Measurements from ENCODE around the gene SETSIP. TPM values are rescaled to one million over a fixed set of nuclear protein-coding genes. Genes with fewer than 3 reads are reported as not detected.

Gene SETSIP
- total and polyA plus RNA-seq, 2 of the 8 experiments (the other 6 are each of a cell fraction or from before 2014, with no cell fraction given) = 0.14 TPM; not detected in 1

- TF ChIP-seq, protein P1, sequence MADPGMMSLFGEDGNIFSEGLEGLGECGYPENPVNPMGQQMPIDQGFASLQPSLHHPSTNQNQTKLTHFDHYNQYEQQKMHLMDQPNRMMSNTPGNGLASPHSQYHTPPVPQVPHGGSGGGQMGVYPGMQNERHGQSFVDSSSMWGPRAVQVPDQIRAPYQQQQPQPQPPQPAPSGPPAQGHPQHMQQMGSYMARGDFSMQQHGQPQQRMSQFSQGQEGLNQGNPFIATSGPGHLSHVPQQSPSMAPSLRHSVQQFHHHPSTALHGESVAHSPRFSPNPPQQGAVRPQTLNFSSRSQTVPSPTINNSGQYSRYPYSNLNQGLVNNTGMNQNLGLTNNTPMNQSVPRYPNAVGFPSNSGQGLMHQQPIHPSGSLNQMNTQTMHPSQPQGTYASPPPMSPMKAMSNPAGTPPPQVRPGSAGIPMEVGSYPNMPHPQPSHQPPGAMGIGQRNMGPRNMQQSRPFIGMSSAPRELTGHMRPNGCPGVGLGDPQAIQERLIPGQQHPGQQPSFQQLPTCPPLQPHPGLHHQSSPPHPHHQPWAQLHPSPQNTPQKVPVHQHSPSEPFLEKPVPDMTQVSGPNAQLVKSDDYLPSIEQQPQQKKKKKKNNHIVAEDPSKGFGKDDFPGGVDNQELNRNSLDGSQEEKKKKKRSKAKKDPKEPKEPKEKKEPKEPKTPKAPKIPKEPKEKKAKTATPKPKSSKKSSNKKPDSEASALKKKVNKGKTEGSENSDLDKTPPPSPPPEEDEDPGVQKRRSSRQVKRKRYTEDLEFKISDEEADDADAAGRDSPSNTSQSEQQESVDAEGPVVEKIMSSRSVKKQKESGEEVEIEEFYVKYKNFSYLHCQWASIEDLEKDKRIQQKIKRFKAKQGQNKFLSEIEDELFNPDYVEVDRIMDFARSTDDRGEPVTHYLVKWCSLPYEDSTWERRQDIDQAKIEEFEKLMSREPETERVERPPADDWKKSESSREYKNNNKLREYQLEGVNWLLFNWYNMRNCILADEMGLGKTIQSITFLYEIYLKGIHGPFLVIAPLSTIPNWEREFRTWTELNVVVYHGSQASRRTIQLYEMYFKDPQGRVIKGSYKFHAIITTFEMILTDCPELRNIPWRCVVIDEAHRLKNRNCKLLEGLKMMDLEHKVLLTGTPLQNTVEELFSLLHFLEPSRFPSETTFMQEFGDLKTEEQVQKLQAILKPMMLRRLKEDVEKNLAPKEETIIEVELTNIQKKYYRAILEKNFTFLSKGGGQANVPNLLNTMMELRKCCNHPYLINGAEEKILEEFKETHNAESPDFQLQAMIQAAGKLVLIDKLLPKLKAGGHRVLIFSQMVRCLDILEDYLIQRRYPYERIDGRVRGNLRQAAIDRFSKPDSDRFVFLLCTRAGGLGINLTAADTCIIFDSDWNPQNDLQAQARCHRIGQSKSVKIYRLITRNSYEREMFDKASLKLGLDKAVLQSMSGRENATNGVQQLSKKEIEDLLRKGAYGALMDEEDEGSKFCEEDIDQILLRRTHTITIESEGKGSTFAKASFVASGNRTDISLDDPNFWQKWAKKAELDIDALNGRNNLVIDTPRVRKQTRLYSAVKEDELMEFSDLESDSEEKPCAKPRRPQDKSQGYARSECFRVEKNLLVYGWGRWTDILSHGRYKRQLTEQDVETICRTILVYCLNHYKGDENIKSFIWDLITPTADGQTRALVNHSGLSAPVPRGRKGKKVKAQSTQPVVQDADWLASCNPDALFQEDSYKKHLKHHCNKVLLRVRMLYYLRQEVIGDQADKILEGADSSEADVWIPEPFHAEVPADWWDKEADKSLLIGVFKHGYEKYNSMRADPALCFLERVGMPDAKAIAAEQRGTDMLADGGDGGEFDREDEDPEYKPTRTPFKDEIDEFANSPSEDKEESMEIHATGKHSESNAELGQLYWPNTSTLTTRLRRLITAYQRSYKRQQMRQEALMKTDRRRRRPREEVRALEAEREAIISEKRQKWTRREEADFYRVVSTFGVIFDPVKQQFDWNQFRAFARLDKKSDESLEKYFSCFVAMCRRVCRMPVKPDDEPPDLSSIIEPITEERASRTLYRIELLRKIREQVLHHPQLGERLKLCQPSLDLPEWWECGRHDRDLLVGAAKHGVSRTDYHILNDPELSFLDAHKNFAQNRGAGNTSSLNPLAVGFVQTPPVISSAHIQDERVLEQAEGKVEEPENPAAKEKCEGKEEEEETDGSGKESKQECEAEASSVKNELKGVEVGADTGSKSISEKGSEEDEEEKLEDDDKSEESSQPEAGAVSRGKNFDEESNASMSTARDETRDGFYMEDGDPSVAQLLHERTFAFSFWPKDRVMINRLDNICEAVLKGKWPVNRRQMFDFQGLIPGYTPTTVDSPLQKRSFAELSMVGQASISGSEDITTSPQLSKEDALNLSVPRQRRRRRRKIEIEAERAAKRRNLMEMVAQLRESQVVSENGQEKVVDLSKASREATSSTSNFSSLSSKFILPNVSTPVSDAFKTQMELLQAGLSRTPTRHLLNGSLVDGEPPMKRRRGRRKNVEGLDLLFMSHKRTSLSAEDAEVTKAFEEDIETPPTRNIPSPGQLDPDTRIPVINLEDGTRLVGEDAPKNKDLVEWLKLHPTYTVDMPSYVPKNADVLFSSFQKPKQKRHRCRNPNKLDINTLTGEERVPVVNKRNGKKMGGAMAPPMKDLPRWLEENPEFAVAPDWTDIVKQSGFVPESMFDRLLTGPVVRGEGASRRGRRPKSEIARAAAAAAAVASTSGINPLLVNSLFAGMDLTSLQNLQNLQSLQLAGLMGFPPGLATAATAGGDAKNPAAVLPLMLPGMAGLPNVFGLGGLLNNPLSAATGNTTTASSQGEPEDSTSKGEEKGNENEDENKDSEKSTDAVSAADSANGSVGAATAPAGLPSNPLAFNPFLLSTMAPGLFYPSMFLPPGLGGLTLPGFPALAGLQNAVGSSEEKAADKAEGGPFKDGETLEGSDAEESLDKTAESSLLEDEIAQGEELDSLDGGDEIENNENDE (IDR thresholded peaks at IDR 0.05; ENCODE audit: insufficient replicate concordance, low read length) = no peak
- no peak for TF ChIP-seq POLR2A (IDR thresholded peaks at IDR 0.05; ENCODE audit: control extremely low read depth in 1 of 2, low read depth in 2 of 2, low read length in 2 of 2)
- TF ChIP-seq KDM5A (IDR thresholded peaks at IDR 0.05; ENCODE audit: low read length) = no peak
- TF ChIP-seq EZH2 (IDR thresholded peaks at IDR 0.05; ENCODE audit: low read depth, low read length, severe bottlenecking) = no peak
- TF ChIP-seq CTBP2 (IDR thresholded peaks at IDR 0.05; ENCODE audit: borderline replicate concordance, insufficient read depth, insufficient read length, low read length) = no peak
- no peak for TF ChIP-seq SP2 (IDR thresholded peaks at IDR 0.05; ENCODE audit: low read length)
- TF ChIP-seq, protein P2, sequence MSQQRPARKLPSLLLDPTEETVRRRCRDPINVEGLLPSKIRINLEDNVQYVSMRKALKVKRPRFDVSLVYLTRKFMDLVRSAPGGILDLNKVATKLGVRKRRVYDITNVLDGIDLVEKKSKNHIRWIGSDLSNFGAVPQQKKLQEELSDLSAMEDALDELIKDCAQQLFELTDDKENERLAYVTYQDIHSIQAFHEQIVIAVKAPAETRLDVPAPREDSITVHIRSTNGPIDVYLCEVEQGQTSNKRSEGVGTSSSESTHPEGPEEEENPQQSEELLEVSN (IDR thresholded peaks at IDR 0.05) = no peak
- TF ChIP-seq CHD2 (IDR thresholded peaks at IDR 0.05; ENCODE audit: low read length) = no peak
- no peak for TF ChIP-seq CBX8 (IDR thresholded peaks at IDR 0.05; ENCODE audit: borderline replicate concordance, low read depth, low read length)
- no peak for TF ChIP-seq RFX5 (IDR thresholded peaks at IDR 0.05; ENCODE audit: borderline replicate concordance, low read depth, low read length)
- TF ChIP-seq MAFK (IDR thresholded peaks at IDR 0.05; ENCODE audit: low read depth, low read length) = no peak
- TF ChIP-seq JUN (IDR thresholded peaks at IDR 0.05; ENCODE audit: low read depth, low read length) = no peak
Measured at GRCh38 chr1:92079441-92079840, 4.2 kb upstream of the SETSIP start (continued).

All from H1 (cell line).